GM18861 (cell line): ENCODE measurements around the gene NEU4.
A peak's percentile ranks its signal among the peaks of the same experiment; 100 is the strongest.
"Not testable (repeated sequence)": the region's sequence is repeated elsewhere in the genome, so short reads cannot be mapped to it uniquely, and the experiment has no call there.

Source experiments
- ATAC-seq: cut with Tn5 transposase; IDR thresholded peaks from one replicate; pipeline ENCODE4 v1.9.1; 2021; ENCODE audit not compliant: unreplicated experiment

Gene NEU4

GRCh38 chr2:241833101-241833663 is 24.2 kb downstream of the NEU4 start:
- no peak for ATAC-seq

GRCh38 chr2:241833756-241834526 is 24.9 kb downstream of the NEU4 start:
- not testable (repeated sequence) for ATAC-seq

GRCh38 chr2:241834527-241835210 is 25.7 kb downstream of the NEU4 start:
- no peak for ATAC-seq

GRCh38 chr2:241835611-241836010 is 26.6 kb downstream of the NEU4 start:
- ATAC-seq = no peak

- ATAC-seq = no peak
Measured at GRCh38 chr2:241836292-241836691, 27.3 kb downstream of the NEU4 start.

GRCh38 chr2:241837197-241837965 is 28.4 kb downstream of the NEU4 start:
- ATAC-seq = no peak

GRCh38 chr2:241841181-241842066 is 32.4 kb downstream of the NEU4 start:
- no peak for ATAC-seq

- ATAC-seq = no peak
Measured at GRCh38 chr2:241842067-241842415, 33.0 kb downstream of the NEU4 start.

- no peak for ATAC-seq
Measured at GRCh38 chr2:241842620-241843211, 33.7 kb downstream of the NEU4 start.

- no peak for ATAC-seq
Measured at GRCh38 chr2:241843321-241844065, 34.5 kb downstream of the NEU4 start.

- ATAC-seq = peak; percentile 48
Measured at GRCh38 chr2:241844066-241844728, 35.2 kb downstream of the NEU4 start.

- no peak for ATAC-seq
Measured at GRCh38 chr2:241844831-241845578, 36.0 kb downstream of the NEU4 start.

GRCh38 chr2:241846406-241846805 is 37.4 kb downstream of the NEU4 start:
- ATAC-seq = no peak

GRCh38 chr2:241848761-241849615 is 40.0 kb downstream of the NEU4 start:
- no peak for ATAC-seq

GRCh38 chr2:241849616-241850543 is 40.9 kb downstream of the NEU4 start:
- ATAC-seq = no peak
